IPS DF 6.9 (cell line): ENCODE measurements around the gene ZNF397.
"Not testable (repeated sequence)": the region's sequence is repeated elsewhere in the genome, so short reads cannot be mapped to it uniquely, and the experiment has no call there.

Source experiments
- DNase-seq: peaks from one replicate; pipeline ENCODE4 v3.0.0-alpha.2; 2013; ENCODE audit warnings: low read depth, low spot score
- H3K27ac ChIP-seq: one replicate; pipeline ENCODE4 v1.5.1; 2013; ENCODE audit warnings: low read length, control low read depth
- H3K27me3 ChIP-seq: 2 replicates; pipeline ENCODE4 v1.6.1; 2013; ENCODE audit warnings: mild to moderate bottlenecking, low read length; ENCODE audit not compliant: control insufficient read depth, insufficient read depth
- H3K36me3 ChIP-seq: 2 replicates; pipeline ENCODE4 v1.6.1; 2013; ENCODE audit warnings: low read length; ENCODE audit not compliant: control insufficient read depth, insufficient read depth
- H3K4me1 ChIP-seq: 2 replicates; pipeline ENCODE4 v1.6.1; 2013; ENCODE audit warnings: low read length; ENCODE audit not compliant: control insufficient read depth, insufficient read depth
- H3K4me3 ChIP-seq: 2 replicates; pipeline ENCODE4 v1.5.1; 2013; ENCODE audit warnings: mild to moderate bottlenecking, low read length
- H3K9me3 ChIP-seq: 2 replicates; pipeline ENCODE4 v1.6.1; 2013; ENCODE audit warnings: low read length, inconsistent platforms; ENCODE audit not compliant: control insufficient read depth, insufficient read depth
- WGBS: extraction: QIAGEN DNeasy Blood & Tissue Kit; methylation state at CpG from one replicate; pipeline ENCODE4 v1.1.7; 2013; ENCODE audit warnings: mixed read lengths, missing lambda C conversion rate; ENCODE audit not compliant: insufficient read length, insufficient coverage; 5-methylcytosine and 5-hydroxymethylcytosine counted together

ZNF397 gene

DNA sequence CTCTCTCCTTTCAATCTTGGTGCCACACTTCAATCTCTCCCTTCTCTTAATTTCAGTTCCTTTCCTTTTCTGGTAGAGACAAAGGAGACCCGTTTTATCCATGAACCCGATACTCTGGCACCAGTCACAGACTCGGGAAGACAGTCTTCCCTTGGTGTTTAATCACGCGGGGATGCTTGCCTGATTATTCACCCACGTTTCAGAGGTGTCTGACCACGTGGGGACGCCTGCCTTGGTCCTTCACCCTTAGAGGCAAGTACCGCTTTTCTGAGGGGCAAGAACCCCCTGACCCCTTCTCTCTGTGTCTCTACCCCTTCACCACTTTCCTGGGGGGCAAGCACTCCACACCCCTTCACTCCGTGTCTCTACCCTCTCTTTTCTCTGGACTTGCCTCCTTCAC lies 24.2 kb upstream of the ZNF397 start:
- not testable (repeated sequence) for H3K4me3 ChIP-seq, H3K9me3 ChIP-seq, H3K27ac ChIP-seq, H3K4me1 ChIP-seq, H3K27me3 ChIP-seq, DNase-seq, H3K36me3 ChIP-seq
- no CpG with 5 or more reads among the region's 10 CpGs for WGBS

- H3K36me3 ChIP-seq, H3K4me1 ChIP-seq, H3K27ac ChIP-seq, H3K27me3 ChIP-seq, H3K9me3 ChIP-seq, DNase-seq, H3K4me3 ChIP-seq: not testable (repeated sequence)
- WGBS, result no CpG with 5 or more reads among the region's 4 CpGs
Measured at GRCh38 chr18:35219331-35219730, 21.5 kb upstream of the ZNF397 start.

GRCh38 chr18:35220424-35220823 lies 20.4 kb upstream of the ZNF397 start:
- DNase-seq, result no peak
- no peaks in the 10 kb centered on the region for H3K36me3 ChIP-seq
- no CpG with 5 or more reads among the region's 6 CpGs for WGBS

GRCh38 chr18:35223797-35224196 lies 17.0 kb upstream of the ZNF397 start:
- H3K36me3 ChIP-seq, result no peaks in the 10 kb centered on the region
- H3K4me3 ChIP-seq, result no peak overlapping the region
- H3K27me3 ChIP-seq, result no peaks in the 10 kb centered on the region
- H3K9me3 ChIP-seq, result no peaks in the 10 kb centered on the region
- no peak overlapping the region for H3K27ac ChIP-seq
- no CpG with 5 or more reads among the region's 3 CpGs for WGBS
- no peaks in the 10 kb centered on the region for H3K4me1 ChIP-seq
- DNase-seq, result no peak

More at GRCh38 chr18:35220424-35220823, 20.4 kb upstream of the ZNF397 start:
- no peak overlapping the region for H3K4me3 ChIP-seq
- no peaks in the 10 kb centered on the region for H3K9me3 ChIP-seq
- H3K27ac ChIP-seq, result no peak overlapping the region
- no peaks in the 10 kb centered on the region for H3K27me3 ChIP-seq
- no peaks in the 10 kb centered on the region for H3K4me1 ChIP-seq

- DNase-seq, result no peak
- Histone ChIP-seq H3K4me3 (no peak overlapping the region), H3K27me3 (no peaks in the 10 kb centered on the region), H3K36me3 (no peaks in the 10 kb centered on the region), H3K9me3 (no peaks in the 10 kb centered on the region), H3K27ac (no peak overlapping the region), H3K4me1 (no peaks in the 10 kb centered on the region)
- no CpG with 5 or more reads among the region's 1 CpG for WGBS
Measured at GRCh38 chr18:35227254-35227653, 13.6 kb upstream of the ZNF397 start.

DNA sequence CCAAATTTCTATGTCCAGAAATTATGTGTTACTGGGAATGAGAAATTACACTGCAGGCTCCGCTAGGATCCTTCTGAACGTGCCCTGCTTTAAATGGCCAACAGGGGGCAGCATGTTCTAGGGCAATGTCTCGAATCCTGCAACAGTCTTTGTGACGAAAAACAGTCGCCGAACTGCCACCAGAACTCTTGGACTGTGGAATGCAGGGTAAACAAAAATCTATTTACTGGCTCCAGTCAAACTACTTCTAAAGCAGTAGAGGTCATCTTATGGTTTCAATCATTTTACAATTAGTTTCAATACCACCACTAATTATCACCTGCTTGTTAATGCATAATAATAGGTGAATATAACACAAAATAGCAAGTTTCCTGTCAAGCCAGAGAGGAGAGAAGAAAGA lies 9.8 kb upstream of the ZNF397 start:
- peak; percentile 81 for DNase-seq
- Histone ChIP-seq H3K4me3 (no peak overlapping the region), H3K9me3 (no peaks in the 10 kb centered on the region), H3K27ac (no peak overlapping the region), H3K27me3 (no peaks in the 10 kb centered on the region), H3K36me3 (no peaks in the 10 kb centered on the region), H3K4me1 (no peaks in the 10 kb centered on the region)
- WGBS, result no CpG with 5 or more reads among the region's 6 CpGs

DNA sequence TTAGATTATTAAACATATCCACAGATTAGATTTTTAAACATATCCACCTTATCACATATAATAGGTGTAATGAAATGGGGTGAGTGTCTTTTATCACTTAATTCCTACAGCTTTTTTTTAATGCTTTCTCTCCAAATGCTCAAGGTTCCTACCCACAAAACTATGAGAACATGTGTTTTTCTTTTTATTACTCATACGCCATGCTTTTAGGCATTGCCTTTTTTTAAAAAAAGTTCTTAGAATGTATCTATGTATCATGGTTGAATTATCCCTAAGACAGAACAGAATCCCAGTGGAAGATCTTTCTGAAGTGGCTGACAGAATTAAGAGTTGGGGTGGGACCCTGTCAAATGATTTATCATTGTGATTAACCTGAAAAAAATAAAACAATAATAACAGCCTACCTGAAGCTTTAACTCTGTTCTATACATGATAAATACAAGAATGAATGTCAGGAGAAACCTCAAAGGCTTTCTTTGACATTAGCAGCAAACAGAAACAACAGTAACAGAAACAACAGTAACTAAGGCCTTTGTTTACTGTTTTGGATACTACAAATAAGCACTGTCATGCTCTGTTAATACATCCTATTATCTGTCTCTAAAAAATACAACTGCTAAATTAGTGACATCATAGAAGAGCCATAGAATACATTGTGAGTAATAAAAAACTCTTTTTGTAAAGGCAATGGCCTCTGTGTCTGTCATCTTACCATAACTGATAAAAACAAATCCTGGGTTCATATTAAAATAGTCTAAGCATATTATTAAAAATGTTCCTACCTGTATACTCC lies 4.1 kb upstream of the ZNF397 start:
- no peaks in the 10 kb centered on the region for H3K4me1 ChIP-seq
- no CpG with 5 or more reads among the region's 1 CpG for WGBS
- H3K4me3 ChIP-seq, result no peak overlapping the region
- H3K9me3 ChIP-seq, result no peaks in the 10 kb centered on the region
- no peaks in the 10 kb centered on the region for H3K36me3 ChIP-seq
- no peak overlapping the region for H3K27ac ChIP-seq
- no peaks in the 10 kb centered on the region for H3K27me3 ChIP-seq
- no peak for DNase-seq

- no peak overlapping the region for H3K4me3 ChIP-seq
- peaks cover 9% of the 10 kb centered on the region; the same call in 1 of the 2 replicates for H3K36me3 ChIP-seq
- H3K9me3 ChIP-seq, result no peaks in the 10 kb centered on the region
- H3K27me3 ChIP-seq, result no peaks in the 10 kb centered on the region
- no peak for DNase-seq
- WGBS, result no CpG with 5 or more reads among the region's 1 CpG
- H3K4me1 ChIP-seq, result no peaks in the 10 kb centered on the region
- H3K27ac ChIP-seq, result no peak overlapping the region
Measured at GRCh38 chr18:35239314-35239713, 1.5 kb upstream of the ZNF397 start.

- H3K9me3 ChIP-seq, result no peaks in the 10 kb centered on the region
- H3K27ac ChIP-seq, result no peak overlapping the region
- H3K27me3 ChIP-seq, result no peaks in the 10 kb centered on the region
- DNase-seq, result no peak
- no peaks in the 10 kb centered on the region for H3K4me1 ChIP-seq
- WGBS, result no CpG with 5 or more reads among the region's 5 CpGs
- H3K4me3 ChIP-seq, result peak overlapping the region; percentile 80
- H3K36me3 ChIP-seq, result peaks cover 14% of the 10 kb centered on the region
Measured at GRCh38 chr18:35241448-35241804, 592 bp downstream of the ZNF397 start.

DNA sequence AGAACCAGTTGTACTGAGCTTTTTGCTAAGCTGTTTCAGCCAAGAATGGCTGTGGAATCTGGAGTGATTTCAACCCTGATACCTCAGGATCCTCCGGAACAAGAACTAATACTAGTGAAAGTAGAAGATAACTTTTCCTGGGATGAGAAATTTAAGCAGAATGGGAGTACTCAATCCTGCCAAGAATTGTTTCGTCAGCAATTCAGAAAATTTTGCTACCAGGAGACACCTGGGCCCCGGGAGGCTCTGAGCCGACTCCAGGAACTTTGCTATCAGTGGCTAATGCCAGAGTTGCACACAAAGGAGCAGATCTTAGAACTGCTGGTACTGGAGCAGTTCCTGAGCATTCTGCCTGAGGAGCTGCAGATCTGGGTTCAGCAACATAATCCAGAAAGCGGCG lies 1.6 kb downstream of the ZNF397 start:
- Histone ChIP-seq H3K27me3 (no peaks in the 10 kb centered on the region), H3K9me3 (no peaks in the 10 kb centered on the region), H3K4me3 (no peak overlapping the region), H3K27ac (no peak overlapping the region), H3K36me3 (peaks cover 23% of the 10 kb centered on the region), H3K4me1 (no peaks in the 10 kb centered on the region)
- no CpG with 5 or more reads among the region's 6 CpGs for WGBS
- DNase-seq, result no peak

GRCh38 chr18:35244671-35245070 lies 3.8 kb downstream of the ZNF397 start:
- H3K4me1 ChIP-seq, result no peaks in the 10 kb centered on the region
- no peak overlapping the region for H3K4me3 ChIP-seq
- no peaks in the 10 kb centered on the region for H3K9me3 ChIP-seq
- H3K27me3 ChIP-seq, result no peaks in the 10 kb centered on the region
- DNase-seq, result no peak
- no CpG with 5 or more reads among the region's 4 CpGs for WGBS
- no peak overlapping the region for H3K27ac ChIP-seq
- peaks cover 33% of the 10 kb centered on the region for H3K36me3 ChIP-seq
